B cell (primary cell): Measurements from ENCODE around the gene VPS26B. TPM values are rescaled to one million over a fixed set of nuclear protein-coding genes. Genes with fewer than 3 reads are reported as not detected.

Experiments
- ATAC-seq: fragments of 200-7000 bp; cut with Tn5 transposase; one replicate; pipeline ENCODE4 v1.10.0; 2021; ENCODE audit warnings: low read depth, mild to moderate bottlenecking, moderate number of reproducible peaks, moderate library complexity
- CTCF ChIA-PET: fragments of 350-600 bp; sonication (Branson Sonifier 250); formaldehyde crosslinking; loops from one replicate; lab custom pipeline; 2021; ENCODE audit warnings: antibody characterized with exemption, inconsistent platforms; lab: Charles Lee
- POLR2A ChIA-PET: fragments of 350-600 bp; sonication (Branson Sonifier 250); formaldehyde crosslinking; loops from one replicate; lab custom pipeline; 2021; ENCODE audit warnings: antibody characterized with exemption; lab: Charles Lee
- DNase-seq: peaks from one replicate; pipeline ENCODE4 v3.0.0; 2013
- H2AFZ ChIP-seq: 2 replicates; pipeline ENCODE4 v1.6.1; 2012; ENCODE audit warnings: mild to moderate bottlenecking, low read depth, low read length; ENCODE audit not compliant: insufficient read depth, poor library complexity, severe bottlenecking
- H3K27ac ChIP-seq, 2 donors: 1 replicate in 1 of 2; 2 replicates in 1 of 2; pipeline ENCODE4 v1.5.1; 2012 to 2013; ENCODE audit warnings: low read length in 2 of 2, mild to moderate bottlenecking in 2 of 2, moderate library complexity in 1 of 2
- H3K27me3 ChIP-seq, 4 experiments: fragments of 200-600 bp in 1 of 4; sonication (generic) in 1 of 4; replicated peaks in 1 of 4; 1 replicate in 2 of 4; 2 replicates in 2 of 4; pipeline versions ENCODE4 v1.6.1 to v1.7.0; 2013 to 2016; ENCODE audit warnings: low read length in 3 of 4, mild to moderate bottlenecking in 2 of 4, mixed read lengths in 1 of 4, moderate library complexity in 1 of 4; ENCODE audit not compliant: insufficient read depth in 4 of 4, control insufficient read depth in 3 of 4; ENCODE audit errors: control extremely low read depth in 1 of 4
- H3K36me3 ChIP-seq, 2 experiments: replicated peaks in 1 of 2; 1 replicate in 1 of 2; 2 replicates in 1 of 2; pipeline versions ENCODE4 v1.6.1 to v1.7.1; 2013; ENCODE audit warnings: low read length in 1 of 2; ENCODE audit not compliant: insufficient read depth in 2 of 2, control insufficient read depth in 1 of 2; ENCODE audit errors: control extremely low read depth in 1 of 2, extremely low read depth in 1 of 2
- H3K4me1 ChIP-seq, 2 donors: fragments of 200-600 bp in 1 of 2; sonication (generic) in 1 of 2; 1 replicate in 1 of 2; 2 replicates in 1 of 2; pipeline versions ENCODE4 v1.5.1 to v1.6.1; 2013 to 2017; ENCODE audit warnings: low read length in 2 of 2; ENCODE audit not compliant: control insufficient read depth in 2 of 2, insufficient read depth in 2 of 2
- H3K4me2 ChIP-seq: replicated peaks from 2 replicates; pipeline ENCODE3; 2012; ENCODE audit warnings: mild to moderate bottlenecking, low read depth, low read length; ENCODE audit not compliant: poor library complexity, severe bottlenecking
- H3K4me3 ChIP-seq, 5 experiments: fragments of 200-600 bp in 1 of 5; sonication (generic) in 1 of 5; 1 replicate in 3 of 5; 2 replicates in 2 of 5; pipeline versions ENCODE4 v1.5.1 to v1.7.0; 2011 to 2016; ENCODE audit warnings: low read length in 4 of 5, mild to moderate bottlenecking in 4 of 5, low read depth in 2 of 5, control low read depth in 1 of 5, moderate library complexity in 1 of 5; ENCODE audit not compliant: insufficient read depth in 1 of 5; ENCODE audit errors: control extremely low read depth in 1 of 5, extremely low read depth in 1 of 5
- H3K79me2 ChIP-seq: fragments of 200-600 bp; sonication (generic); one replicate; pipeline ENCODE4 v1.6.0; 2016; ENCODE audit warnings: low read length; ENCODE audit not compliant: control insufficient read depth, insufficient read depth
- H3K9ac ChIP-seq: fragments of 200-600 bp; sonication (generic); 2 replicates; pipeline ENCODE4 v1.6.1; 2017; ENCODE audit warnings: mild to moderate bottlenecking, low read length, moderate library complexity
- H3K9me3 ChIP-seq, 3 donors: one replicate each; pipeline versions ENCODE4 v1.6.1 to v1.7.1; 2013; ENCODE audit warnings: low read length in 2 of 3; ENCODE audit not compliant: control insufficient read depth in 2 of 3, insufficient read depth in 1 of 3; ENCODE audit errors: control extremely low read depth in 1 of 3
- H4K20me1 ChIP-seq: 2 replicates; pipeline ENCODE4 v1.6.0; 2012; ENCODE audit warnings: mild to moderate bottlenecking, low read length; ENCODE audit not compliant: insufficient read depth, control insufficient read depth, poor library complexity, severe bottlenecking
- H3K27ac Mint-ChIP-seq: one replicate; pipeline ENCODE4 v1.8.0; 2021; ENCODE audit warnings: mixed read lengths
- H3K27me3 Mint-ChIP-seq: one replicate; pipeline ENCODE4 v1.8.0; 2021; ENCODE audit warnings: mixed read lengths
- H3K4me1 Mint-ChIP-seq: one replicate; pipeline ENCODE4 v1.8.0; 2021; ENCODE audit warnings: mixed read lengths
- H3K4me3 Mint-ChIP-seq: one replicate; pipeline ENCODE4 v1.8.0; 2021; ENCODE audit warnings: mixed read lengths
- H3K9me3 Mint-ChIP-seq: one replicate; pipeline ENCODE4 v1.8.0; 2022; ENCODE audit warnings: mixed read lengths; ENCODE audit not compliant: insufficient read depth
- EZH2 ChIP-seq: IDR thresholded peaks from 2 replicates; pipeline ENCODE4 v1.6.1; 2012; ENCODE audit warnings: borderline replicate concordance, low read depth, mild to moderate bottlenecking, moderate library complexity, low read length; ENCODE audit not compliant: insufficient read depth, poor library complexity, severe bottlenecking
- WGBS: methylation state at CpG from one replicate; pipeline ENCODE4 v1.1.5; 2013; ENCODE audit warnings: missing lambda C conversion rate; ENCODE audit not compliant: insufficient coverage; 5-methylcytosine and 5-hydroxymethylcytosine counted together
- intact Hi-C: fragments of 100-400 bp; cut with micrococcal nuclease; formaldehyde crosslinking; loops from one replicate; pipeline ENCODE4 v1.10.0; 2022
- polyA plus RNA-seq: library from polyadenylated mRNA; depleted of rRNA; stranded (reverse); fragments of >200 nt; gene quantifications from 2 replicates; pipeline ENCODE4 v1.2.3, GENCODE V29; 2012
- total RNA-seq, 2 donors: library from RNA; stranded (reverse); fragments of 120-200 nt in 1 of 2; gene quantifications; 1 replicate in 1 of 2; 2 replicates in 1 of 2; pipeline versions ENCODE4 v1.2.3 to v1.2.4, GENCODE V29; 2013 to 2022
- TF ChIP-seq, protein P1 (sequence below): fragments of 200-600 bp; IDR thresholded peaks from one replicate; pipeline ENCODE4 v1.8.0; 2022; ENCODE audit warnings: antibody characterized with exemption, mild to moderate bottlenecking

Gene VPS26B
- total and polyA plus RNA-seq, 2 donors (not counting 1 experiment from before 2014, with no cell fraction given): 14.7 to 38.5 TPM

DNA sequence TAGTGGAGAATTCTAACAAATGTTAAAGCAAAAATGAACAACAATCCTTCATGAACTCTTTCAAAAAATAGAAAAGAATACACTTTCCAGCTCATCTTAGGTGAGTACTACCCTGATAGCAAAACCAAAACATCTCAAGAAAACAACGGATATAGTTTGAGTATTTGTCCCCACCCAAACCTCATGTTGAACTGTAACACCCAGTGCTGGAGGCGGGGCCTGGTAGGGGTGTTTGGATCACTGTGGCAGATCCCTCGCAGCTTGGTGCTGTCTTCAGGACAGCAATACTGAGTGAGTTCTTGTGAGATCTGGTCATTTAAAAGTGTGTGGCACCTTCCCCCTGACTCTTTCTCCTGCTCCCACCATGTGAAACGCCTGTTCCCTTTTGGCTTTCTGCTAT is 27.7 kb upstream of the VPS26B start:
- Histone ChIP-seq H3K27ac (no peak overlapping the region), H3K36me3 (peaks cover 4 to 31% of the 10 kb centered on the region in 2 experiments), H3K4me2 (no peak overlapping the region), H3K27me3 (no peaks in the 10 kb centered on the region), H3K79me2 (no peaks in the 10 kb centered on the region), H3K4me1 (no peaks in the 10 kb centered on the region), H3K4me3 (no peak overlapping the region), H3K9me3 (no peaks in the 10 kb centered on the region), H3K9ac (no peak overlapping the region), H4K20me1 (no peaks in the 10 kb centered on the region), H2AFZ (no peak overlapping the region)
- no peak for DNase-seq
- intact Hi-C loops: no loop called here
- H3K27ac Mint-ChIP-seq: no peak overlapping the region
- WGBS: 100% methylated on average over 1 of the region's 4 CpGs
- ChIA-PET POLR2A (no interaction called here), CTCF (interaction anchor here (1.5 kb wide), 1 partner anchor 10 kb away, joined by 4 read pairs; no protein-coding TSS in a partner anchor)
- no peak overlapping the region for H3K4me3 Mint-ChIP-seq
- H3K27me3 Mint-ChIP-seq: no peaks in the 10 kb centered on the region
- TF ChIP-seq EZH2: no peak
- TF ChIP-seq, protein P1, sequence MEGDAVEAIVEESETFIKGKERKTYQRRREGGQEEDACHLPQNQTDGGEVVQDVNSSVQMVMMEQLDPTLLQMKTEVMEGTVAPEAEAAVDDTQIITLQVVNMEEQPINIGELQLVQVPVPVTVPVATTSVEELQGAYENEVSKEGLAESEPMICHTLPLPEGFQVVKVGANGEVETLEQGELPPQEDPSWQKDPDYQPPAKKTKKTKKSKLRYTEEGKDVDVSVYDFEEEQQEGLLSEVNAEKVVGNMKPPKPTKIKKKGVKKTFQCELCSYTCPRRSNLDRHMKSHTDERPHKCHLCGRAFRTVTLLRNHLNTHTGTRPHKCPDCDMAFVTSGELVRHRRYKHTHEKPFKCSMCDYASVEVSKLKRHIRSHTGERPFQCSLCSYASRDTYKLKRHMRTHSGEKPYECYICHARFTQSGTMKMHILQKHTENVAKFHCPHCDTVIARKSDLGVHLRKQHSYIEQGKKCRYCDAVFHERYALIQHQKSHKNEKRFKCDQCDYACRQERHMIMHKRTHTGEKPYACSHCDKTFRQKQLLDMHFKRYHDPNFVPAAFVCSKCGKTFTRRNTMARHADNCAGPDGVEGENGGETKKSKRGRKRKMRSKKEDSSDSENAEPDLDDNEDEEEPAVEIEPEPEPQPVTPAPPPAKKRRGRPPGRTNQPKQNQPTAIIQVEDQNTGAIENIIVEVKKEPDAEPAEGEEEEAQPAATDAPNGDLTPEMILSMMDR: no peak
- no peaks in the 10 kb centered on the region for H3K9me3 Mint-ChIP-seq
- no peaks in the 10 kb centered on the region for H3K4me1 Mint-ChIP-seq
- ATAC-seq: no peak

DNA sequence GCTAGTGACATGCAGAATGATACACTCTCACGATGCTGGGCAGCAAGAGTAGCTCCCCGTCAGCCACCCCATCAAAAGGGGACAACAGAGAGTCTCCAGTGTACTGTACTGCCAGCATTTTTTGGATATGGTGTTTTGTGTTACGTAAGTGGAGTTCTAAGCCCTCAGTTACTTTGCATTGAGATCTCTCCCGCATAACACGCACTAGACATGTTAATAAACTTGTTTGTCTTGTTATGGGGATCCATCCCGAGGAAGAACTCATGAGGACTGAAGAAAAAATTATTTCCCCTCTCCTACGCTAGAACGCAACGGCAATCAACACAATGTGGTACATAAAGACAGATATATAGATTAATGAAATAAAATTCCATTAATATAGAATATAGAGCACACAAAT is 24.9 kb upstream of the VPS26B start:
- Histone ChIP-seq H3K27ac (no peak overlapping the region), H4K20me1 (no peaks in the 10 kb centered on the region), H3K79me2 (no peaks in the 10 kb centered on the region), H3K4me1 (no peaks in the 10 kb centered on the region), H3K9me3 (no peaks in the 10 kb centered on the region), H3K9ac (no peak overlapping the region), H3K36me3 (peaks cover 6 to 28% of the 10 kb centered on the region in 2 experiments), H2AFZ (no peak overlapping the region), H3K4me3 (no peak overlapping the region), H3K27me3 (no peaks in the 10 kb centered on the region), H3K4me2 (no peak overlapping the region)
- H3K27ac Mint-ChIP-seq: no peak overlapping the region
- no peaks in the 10 kb centered on the region for H3K4me1 Mint-ChIP-seq
- H3K9me3 Mint-ChIP-seq: no peaks in the 10 kb centered on the region
- no peaks in the 10 kb centered on the region for H3K27me3 Mint-ChIP-seq
- WGBS: 100% methylated on average over 2 of the region's 9 CpGs
- no peak for DNase-seq
- no peak overlapping the region for H3K4me3 Mint-ChIP-seq
- ATAC-seq: no peak
- intact Hi-C loops: no loop called here
- TF ChIP-seq, protein P1: no peak
- no peak for TF ChIP-seq EZH2
- POLR2A ChIA-PET: no interaction called here
- CTCF ChIA-PET: interaction anchor here (0.7 to 1.0 kb wide), 2 partner anchors 21 to 45 kb away, joined by 3 to 4 read pairs; no protein-coding TSS in a partner anchor
